Body of pancreas (tissue), 4 donors: Measurements from ENCODE around the gene GIPC1. TPM values are rescaled to one million over a fixed set of nuclear protein-coding genes. Genes with fewer than 3 reads are reported as not detected.
A peak's percentile ranks its signal among the peaks of the same experiment; 100 is the strongest.

Experiments used
- ATAC-seq: fragments of 150-250 bp; one replicate; pipeline ENCODE4 v1.9.1; 2016
- DNase-seq, 4 donors: peaks; one replicate each; pipeline ENCODE4 v3.0.0-alpha.2; 2019
- H3K27ac ChIP-seq, 4 donors: fragments of 200-600 bp; sonication (generic); 1 replicate in 3 of 4; 2 replicates in 1 of 4; pipeline versions ENCODE4 v1.5.1 to v1.6.1; 2016 to 2019; ENCODE audit warnings: mild to moderate bottlenecking in 1 of 4, mixed read lengths in 1 of 4, moderate library complexity in 1 of 4
- H3K27me3 ChIP-seq, 2 donors: fragments of 200-600 bp; sonication (generic); one replicate each; pipeline ENCODE4 v1.6.0; 2016; ENCODE audit warnings: mild to moderate bottlenecking in 1 of 2
- H3K36me3 ChIP-seq, 2 donors: fragments of 200-600 bp; sonication (generic); replicated peaks in 1 of 2; 2 replicates each; pipeline ENCODE4 v1.5.1; 2016; ENCODE audit warnings: low read depth in 2 of 2; ENCODE audit not compliant: insufficient read depth in 1 of 2
- H3K4me1 ChIP-seq: fragments of 200-600 bp; sonication (generic); one replicate; pipeline ENCODE4 v1.6.0; 2016
- H3K4me3 ChIP-seq, 2 donors: fragments of 200-600 bp; sonication (generic); 1 replicate in 1 of 2; 2 replicates in 1 of 2; pipeline ENCODE4 v1.5.1; 2016 to 2019
- H3K9me3 ChIP-seq, 3 donors: fragments of 200-600 bp; sonication (generic); 1 replicate in 2 of 3; 2 replicates in 1 of 3; pipeline ENCODE4 v1.5.1; 2016
- CTCF ChIP-seq, 7 experiments: fragments of 450-650 bp in 4 of 7; fragments of 200-600 bp in 3 of 7; sonication (generic) in 3 of 7; IDR thresholded peaks; one replicate each; pipeline ENCODE4 v1.5.1; 2016 to 2019; ENCODE audit warnings: antibody characterized with exemption in 7 of 7
- POLR2A ChIP-seq, 3 donors: fragments of 450-650 bp; IDR thresholded peaks; one replicate each; pipeline ENCODE4 v1.6.1; 2016; ENCODE audit warnings: antibody characterized with exemption in 3 of 3, mild to moderate bottlenecking in 2 of 3
- WGBS, 2 donors: methylation state at CpG; one replicate each; pipeline ENCODE4 v1.1.5; 2017; 5-methylcytosine and 5-hydroxymethylcytosine counted together
- intact Hi-C: fragments of 100-400 bp; cut with DNase I; formaldehyde crosslinking; loops from one replicate; pipeline ENCODE4 v1.15.1; 2023
- total RNA-seq, 2 donors: library from RNA; depleted of rRNA; stranded (reverse); fragments of >200 nt; gene quantifications; one replicate each; pipeline ENCODE4 v1.1.0, GENCODE V29; 2016

The GIPC1 gene
- total RNA-seq, 2 donors from 2014 or later: 34.5 to 120 TPM

- intact Hi-C loops: no loop called here
- 58 to 75% methylated on average over 5 to 7 of the region's 7 CpGs for whole genome bisulfite sequencing, 2 donors
- Histone ChIP-seq H3K4me3 (no peak overlapping the region), H3K4me1 (peaks cover 39% of the 10 kb centered on the region), H3K27ac (no peak overlapping the region), H3K27me3 (peaks cover 0 to 15% of the 10 kb centered on the region in 2 donors), H3K36me3 (peaks cover 0 to 6% of the 10 kb centered on the region in 2 donors), H3K9me3 (no peaks in the 10 kb centered on the region)
- ATAC-seq (no peak), DNase-seq (no peak)
- TF ChIP-seq POLR2A (IDR thresholded peaks at IDR 0.05): no peak
- no peak for TF ChIP-seq CTCF (IDR thresholded peaks at IDR 0.05)
Measured at GRCh38 chr19:14476327-14476672, 19.6 kb downstream of the GIPC1 start.

- peaks cover 39% of the 10 kb centered on the region for H3K4me1 ChIP-seq
- peak in 2 of 7 experiments; percentile 11 to 18 for TF ChIP-seq CTCF (IDR thresholded peaks at IDR 0.05)
- no peak for TF ChIP-seq POLR2A (IDR thresholded peaks at IDR 0.05)
- intact Hi-C loops: no loop called here
- DNase-seq (no peak), ATAC-seq (no peak)
- 8 to 13% methylated on average over 3 to 33 of the region's 33 CpGs for WGBS, 2 donors
- no peaks in the 10 kb centered on the region for H3K9me3 ChIP-seq
- H3K27me3 ChIP-seq: peaks cover 0 to 15% of the 10 kb centered on the region in 2 donors
- peaks cover 0 to 6% of the 10 kb centered on the region in 2 donors for H3K36me3 ChIP-seq
- H3K4me3 ChIP-seq: no peak within 1 kb of the TSS
- H3K27ac ChIP-seq: no peak within 1 kb of the TSS
Measured at GRCh38 chr19:14475251-14476073, 20.5 kb downstream of the GIPC1 start, which contains the start of gene PTGER1. Gene PTGER1, minus strand, starts transcription at chr19:14475354. Its CDS starts 1,034 bp downstream, at chr19:14474320.

GRCh38 chr19:14474827-14475226 is 21.1 kb downstream of the GIPC1 start:
- DNase-seq (no peak), ATAC-seq (no peak)
- H3K36me3 ChIP-seq: peaks cover 0 to 10% of the 10 kb centered on the region in 2 donors
- TF ChIP-seq POLR2A (IDR thresholded peaks at IDR 0.05) (no peak), CTCF (IDR thresholded peaks at IDR 0.05) (no peak)
- peaks cover 0 to 15% of the 10 kb centered on the region in 2 donors for H3K27me3 ChIP-seq
- no peak overlapping the region for H3K27ac ChIP-seq
- H3K9me3 ChIP-seq: no peaks in the 10 kb centered on the region
- no peak overlapping the region for H3K4me3 ChIP-seq
- H3K4me1 ChIP-seq: peaks cover 39% of the 10 kb centered on the region
- intact Hi-C loops: no loop called here
- WGBS, 2 donors: 39 to 63% methylated on average over 7 to 11 of the region's 12 CpGs

GRCh38 chr19:14473978-14474578 is 21.8 kb downstream of the GIPC1 start:
- ATAC-seq: peak; percentile 30
- 18 to 49% methylated on average over 5 to 53 of the region's 53 CpGs for WGBS, 2 donors
- H3K4me3 ChIP-seq: no peak overlapping the region

More at GRCh38 chr19:14473978-14474578, 21.8 kb downstream of the GIPC1 start:
- Histone ChIP-seq H3K27ac (no peak overlapping the region), H3K4me1 (peaks cover 39% of the 10 kb centered on the region), H3K9me3 (no peaks in the 10 kb centered on the region), H3K36me3 (peaks cover 0 to 14% of the 10 kb centered on the region in 2 donors), H3K27me3 (peaks cover 0 to 15% of the 10 kb centered on the region in 2 donors)
- peak in 1 of 4 donors; percentile 56 for DNase-seq
- intact Hi-C loops: no loop called here
- no peak for TF ChIP-seq CTCF (IDR thresholded peaks at IDR 0.05)
- no peak for TF ChIP-seq POLR2A (IDR thresholded peaks at IDR 0.05)
